Measurements from ENCODE around the gene SSMEM1.

Gene SSMEM1

GRCh38 chr7:130195396-130195795, 12.3 kb upstream of the SSMEM1 start:
- no peak overlapping the region for H3K27ac Mint-ChIP-seq
- H3K9me3 Mint-ChIP-seq: no peaks in the 10 kb centered on the region
- no peak overlapping the region for H3K4me3 Mint-ChIP-seq
- DNase-seq: no peak
- H3K4me1 Mint-ChIP-seq: no peaks in the 10 kb centered on the region
- H3K36me3 Mint-ChIP-seq: peaks cover 35% of the 10 kb centered on the region
- H3K27me3 Mint-ChIP-seq: no peaks in the 10 kb centered on the region
- CTCF ChIA-PET: no interaction called here

- no peak for DNase-seq
- Mint-ChIP-seq H3K4me1 (no peaks in the 10 kb centered on the region), H3K36me3 (peaks cover 35% of the 10 kb centered on the region), H3K27me3 (no peaks in the 10 kb centered on the region), H3K9me3 (no peaks in the 10 kb centered on the region), H3K4me3 (no peak overlapping the region), H3K27ac (no peak overlapping the region)
- CTCF ChIA-PET: no interaction called here
Observed at GRCh38 chr7:130196476-130196875, 11.2 kb upstream of the SSMEM1 start.

GRCh38 chr7:130197094-130197493, 10.6 kb upstream of the SSMEM1 start:
- no peak overlapping the region for H3K4me3 Mint-ChIP-seq
- no peak overlapping the region for H3K27ac Mint-ChIP-seq
- no peaks in the 10 kb centered on the region for H3K27me3 Mint-ChIP-seq
- H3K36me3 Mint-ChIP-seq: peaks cover 39% of the 10 kb centered on the region
- H3K9me3 Mint-ChIP-seq: no peaks in the 10 kb centered on the region
- CTCF ChIA-PET: no interaction called here
- peaks cover 4% of the 10 kb centered on the region for H3K4me1 Mint-ChIP-seq
- DNase-seq: no peak

GRCh38 chr7:130201796-130202195, 5.9 kb upstream of the SSMEM1 start:
- Mint-ChIP-seq H3K4me1 (peaks cover 34% of the 10 kb centered on the region), H3K4me3 (no peak overlapping the region)

GRCh38 chr7:130205084-130205947, 2.3 kb upstream of the SSMEM1 start, which contains the start of gene TMEM209:
TMEM209 (minus strand) TSS chr7:130205406; CDS start chr7:130205375, 31 bp downstream.
- CTCF ChIA-PET: interaction anchor here (0.5 to 1.4 kb wide), 4 partner anchors 27 to 528 kb away, joined by 3 to 4 read pairs (median 3); no protein-coding TSS in a partner anchor
- H3K36me3 Mint-ChIP-seq: peaks cover 22% of the 10 kb centered on the region
- H3K4me1 Mint-ChIP-seq: peaks cover 34% of the 10 kb centered on the region
- H3K27me3 Mint-ChIP-seq: no peaks in the 10 kb centered on the region
- peak within 1 kb of the TSS; percentile 99 for H3K4me3 Mint-ChIP-seq
- peak; percentile 97 for DNase-seq
- H3K9me3 Mint-ChIP-seq: no peaks in the 10 kb centered on the region
- H3K27ac Mint-ChIP-seq: peak within 1 kb of the TSS; percentile 98

More at GRCh38 chr7:130201796-130202195, 5.9 kb upstream of the SSMEM1 start:
- Mint-ChIP-seq H3K9me3 (no peaks in the 10 kb centered on the region), H3K27me3 (no peaks in the 10 kb centered on the region), H3K36me3 (peaks cover 36% of the 10 kb centered on the region), H3K27ac (no peak overlapping the region)
- CTCF ChIA-PET: interaction anchor here (0.6 kb wide), 2 partner anchors 10 to 372 kb away, joined by 3 to 4 read pairs; no protein-coding TSS in a partner anchor
- no peak for DNase-seq

- Mint-ChIP-seq H3K27me3 (peaks cover 4% of the 10 kb centered on the region), H3K9me3 (no peaks in the 10 kb centered on the region), H3K4me1 (peaks cover 30% of the 10 kb centered on the region), H3K36me3 (peaks cover 14% of the 10 kb centered on the region), H3K4me3 (no peak overlapping the region), H3K27ac (no peak overlapping the region)
- no peak for DNase-seq
- CTCF ChIA-PET: interaction anchor here (1.2 kb wide), 1 partner anchor 136 kb away, joined by 3 read pairs; no protein-coding TSS in a partner anchor
Observed at GRCh38 chr7:130207033-130207432, 627 bp upstream of the SSMEM1 start.

- no peak for DNase-seq
- peaks cover 5% of the 10 kb centered on the region for H3K36me3 Mint-ChIP-seq
- CTCF ChIA-PET: interaction anchor here (1.3 kb wide), 1 partner anchor 137 kb away, joined by 3 read pairs; no protein-coding TSS in a partner anchor
Observed at GRCh38 chr7:130208516-130208915, 856 bp downstream of the SSMEM1 start.

GRCh38 chr7:130210181-130210935, 2.7 kb downstream of the SSMEM1 start:
- CTCF ChIA-PET: no interaction called here
- Mint-ChIP-seq H3K36me3 (no peaks in the 10 kb centered on the region), H3K27ac (no peak overlapping the region), H3K9me3 (no peaks in the 10 kb centered on the region), H3K27me3 (peaks cover 13% of the 10 kb centered on the region), H3K4me3 (no peak overlapping the region), H3K4me1 (peaks cover 5% of the 10 kb centered on the region)
- no peak for DNase-seq

More at GRCh38 chr7:130208516-130208915, 856 bp downstream of the SSMEM1 start:
- Mint-ChIP-seq H3K27ac (no peak overlapping the region), H3K27me3 (peaks cover 6% of the 10 kb centered on the region), H3K4me1 (peaks cover 22% of the 10 kb centered on the region), H3K9me3 (no peaks in the 10 kb centered on the region), H3K4me3 (no peak overlapping the region)

GRCh38 chr7:130213828-130214227, 6.2 kb downstream of the SSMEM1 start:
- H3K27ac Mint-ChIP-seq: no peak overlapping the region

GRCh38 chr7:130216025-130216424, 8.4 kb downstream of the SSMEM1 start:
- Mint-ChIP-seq H3K36me3 (no peaks in the 10 kb centered on the region), H3K4me1 (no peaks in the 10 kb centered on the region), H3K27ac (no peak overlapping the region), H3K27me3 (peaks cover 19% of the 10 kb centered on the region), H3K9me3 (no peaks in the 10 kb centered on the region), H3K4me3 (no peak overlapping the region)
- DNase-seq: no peak
- CTCF ChIA-PET: interaction anchor here (0.6 kb wide), 1 partner anchor 112 kb away, joined by 3 read pairs; no protein-coding TSS in a partner anchor

More at GRCh38 chr7:130213828-130214227, 6.2 kb downstream of the SSMEM1 start:
- Mint-ChIP-seq H3K4me3 (no peak overlapping the region), H3K36me3 (no peaks in the 10 kb centered on the region), H3K9me3 (no peaks in the 10 kb centered on the region), H3K4me1 (no peaks in the 10 kb centered on the region), H3K27me3 (peaks cover 13% of the 10 kb centered on the region)
- DNase-seq: no peak
- CTCF ChIA-PET: no interaction called here

- H3K27ac Mint-ChIP-seq: no peak overlapping the region
- CTCF ChIA-PET: interaction anchor here (0.6 kb wide), 1 partner anchor 111 kb away, joined by 3 read pairs; no protein-coding TSS in a partner anchor
- DNase-seq: no peak
Observed at GRCh38 chr7:130216750-130217149, 9.1 kb downstream of the SSMEM1 start.

GRCh38 chr7:130218806-130219620, 11.4 kb downstream of the SSMEM1 start:
- Mint-ChIP-seq H3K4me3 (no peak overlapping the region), H3K9me3 (no peaks in the 10 kb centered on the region), H3K4me1 (no peaks in the 10 kb centered on the region), H3K36me3 (no peaks in the 10 kb centered on the region), H3K27me3 (peaks cover 9% of the 10 kb centered on the region), H3K27ac (no peak overlapping the region)
- DNase-seq: no peak
- CTCF ChIA-PET: no interaction called here

More at GRCh38 chr7:130216750-130217149, 9.1 kb downstream of the SSMEM1 start:
- Mint-ChIP-seq H3K27me3 (peaks cover 15% of the 10 kb centered on the region), H3K36me3 (no peaks in the 10 kb centered on the region), H3K4me1 (no peaks in the 10 kb centered on the region), H3K4me3 (no peak overlapping the region), H3K9me3 (no peaks in the 10 kb centered on the region)

- H3K36me3 Mint-ChIP-seq: no peaks in the 10 kb centered on the region
- H3K4me1 Mint-ChIP-seq: no peaks in the 10 kb centered on the region
- peaks cover 9% of the 10 kb centered on the region for H3K27me3 Mint-ChIP-seq
- H3K27ac Mint-ChIP-seq: no peak overlapping the region
- H3K9me3 Mint-ChIP-seq: no peaks in the 10 kb centered on the region
- CTCF ChIA-PET: no interaction called here
- DNase-seq: no peak
- no peak overlapping the region for H3K4me3 Mint-ChIP-seq
Observed at GRCh38 chr7:130219871-130220270, 12.2 kb downstream of the SSMEM1 start.

All from activated naive CD4-positive, alpha-beta T cell treated with anti-CD3 and anti-CD28 coated beads, Interleukin-2, amount 10 ng/mL, durations not matched to agents 7 days and 5 days (primary cell).